K562 (cell line): ENCODE results near the gene CTRB1. TPM values are rescaled to one million over a fixed set of nuclear protein-coding genes. Genes with fewer than 3 reads are reported as not detected.
A peak's percentile ranks its signal among the peaks of the same experiment; 100 is the strongest.

Source experiments
- ATAC-seq: fragments of 200-7000 bp; cut with Tn5 transposase; 3 replicates; pipeline ENCODE4 v1.9.1; 2020; ENCODE audit warnings: moderate library complexity
- BruUV-seq: library from RNA; stranded (reverse); fragments of 400-500 nt; replicated peaks from 2 replicates; lab custom pipeline; 2021; lab: Mats Ljungman, UMichigan
- CTCF ChIA-PET: fragments of 300-600 bp; formaldehyde crosslinking; extraction: SDS; loops from one replicate; lab custom pipeline; 2021; ENCODE audit warnings: low intra/inter-chr PET ratio; lab: Yijun Ruan, JAX
- POLR2A ChIA-PET: fragments of 300-600, 350-650 bp; sonication (Branson Sonifier 250); formaldehyde crosslinking; extraction: SDS; loops from one replicate; lab custom pipeline; 2021; ENCODE audit warnings: antibody characterized with exemption, inconsistent platforms; lab: Yijun Ruan, JAX
- DNase-seq, 4 experiments: peaks; one replicate each; pipeline versions ENCODE4 v3.0.0 to v3.0.0-alpha.2; 2011 to 2018; ENCODE audit warnings: low spot score in 3 of 4, mixed read lengths in 3 of 4; ENCODE audit errors: extremely low read depth in 1 of 4
- FAIRE-seq: peaks from 2 replicates; lab custom pipeline; 2011; peaks lifted over from hg19 to GRCh38; lab: Jason Lieb, UNC
- H2AFZ ChIP-seq: 2 replicates; pipeline ENCODE4 v1.6.0; 2011; ENCODE audit warnings: low read depth, low read length, control low read depth, inconsistent platforms
- H3K27ac ChIP-seq: fragments of 200-600 bp; 3 replicates; pipeline ENCODE4 v1.8.0; 2011; ENCODE audit warnings: low read depth, mild to moderate bottlenecking, control low read depth, inconsistent platforms, low read length, moderate library complexity, mixed read lengths; ENCODE audit errors: extremely low read depth
- H3K27me3 ChIP-seq, 2 experiments: fragments of 300-600 bp in 1 of 2; 2 replicates in 1 of 2; 3 replicates in 1 of 2; pipeline versions ENCODE4 v1.6.0 to v1.8.0; 2011; ENCODE audit warnings: inconsistent platforms in 2 of 2, low read length in 2 of 2, mild to moderate bottlenecking in 1 of 2, mixed read lengths in 1 of 2, moderate library complexity in 1 of 2; ENCODE audit not compliant: control insufficient read depth in 2 of 2, insufficient read depth in 2 of 2
- H3K36me3 ChIP-seq: fragments of 300-600 bp; 3 replicates; pipeline ENCODE4 v1.8.0; 2011; ENCODE audit warnings: mild to moderate bottlenecking, low read length, inconsistent platforms; ENCODE audit not compliant: control insufficient read depth, insufficient read depth
- H3K4me1 ChIP-seq, 2 experiments: fragments of 200-600 bp in 1 of 2; replicated peaks in 1 of 2; 2 replicates in 1 of 2; 3 replicates in 1 of 2; pipeline versions ENCODE4 v1.5.1 to v1.8.0; 2011; ENCODE audit warnings: inconsistent platforms in 2 of 2, low read length in 2 of 2, mild to moderate bottlenecking in 1 of 2, mixed read lengths in 1 of 2, moderate library complexity in 1 of 2; ENCODE audit not compliant: control insufficient read depth in 2 of 2, insufficient read depth in 2 of 2
- H3K4me2 ChIP-seq: 2 replicates; pipeline ENCODE4 v1.6.1; 2011; ENCODE audit warnings: low read length, control low read depth, inconsistent platforms, mixed read lengths; ENCODE audit not compliant: insufficient read depth
- H3K4me3 ChIP-seq: fragments of 200-600 bp; sonication (generic), shearing (Covaris generic); 2 replicates; pipeline ENCODE4 v1.5.1; 2016; ENCODE audit warnings: control low read depth, inconsistent platforms
- H3K79me2 ChIP-seq: fragments of 200-600 bp; 3 replicates; pipeline ENCODE4 v1.8.0; 2011; ENCODE audit warnings: low read length, inconsistent platforms; ENCODE audit not compliant: control insufficient read depth, insufficient read depth
- H3K9ac ChIP-seq, 2 experiments: 2 replicates each; pipeline versions ENCODE4 v1.6.0 to v1.6.1; 2011; ENCODE audit warnings: low read depth in 2 of 2, low read length in 2 of 2, control low read depth in 1 of 2, inconsistent platforms in 1 of 2, mild to moderate bottlenecking in 1 of 2, mixed read lengths in 1 of 2; ENCODE audit not compliant: insufficient read depth in 1 of 2
- H3K9me1 ChIP-seq: one replicate; pipeline ENCODE4 v1.6.0; 2011; ENCODE audit warnings: inconsistent platforms, mild to moderate bottlenecking, low read length, moderate library complexity; ENCODE audit not compliant: control insufficient read depth, insufficient read depth
- H3K9me3 ChIP-seq: replicated peaks from 2 replicates; pipeline ENCODE4 v1.5.1; 2011; ENCODE audit warnings: low read depth, low read length, inconsistent platforms; ENCODE audit not compliant: control insufficient read depth, insufficient read depth
- H4K20me1 ChIP-seq: replicated peaks from 2 replicates; pipeline ENCODE4 v1.6.1; 2011; ENCODE audit warnings: low read length, inconsistent platforms, mixed read lengths; ENCODE audit not compliant: control insufficient read depth, insufficient read depth
- ARID2 ChIP-seq: fragments of 450-650 bp; IDR thresholded peaks from 2 replicates; pipeline ENCODE4 v1.6.1; 2017; ENCODE audit warnings: antibody characterized with exemption, mild to moderate bottlenecking
- ATF1 ChIP-seq, 2 experiments: fragments of 450-650 bp in 1 of 2; IDR thresholded peaks; 2 replicates each; pipeline ENCODE4 v1.6.1; 2016; ENCODE audit warnings: missing compliant biosample characterization in 1 of 2, missing genetic modification characterization in 1 of 2
- EGR1 ChIP-seq: fragments of 450-650 bp; conservative IDR thresholded peaks from 2 replicates; pipeline ENCODE4 v1.6.1; 2017; ENCODE audit warnings: mild to moderate bottlenecking
- HLTF ChIP-seq: fragments of 450-650 bp; IDR thresholded peaks from 2 replicates; pipeline ENCODE4 v1.6.1; 2016
- KLF13 ChIP-seq: fragments of 450-650 bp; IDR thresholded peaks from 2 replicates; pipeline ENCODE4 v1.6.1; 2016; ENCODE audit warnings: missing genetic modification characterization, low read depth, mild to moderate bottlenecking, missing compliant biosample characterization, moderate library complexity, borderline replicate concordance
- MED1 ChIP-seq: sonication (generic); formaldehyde crosslinking; IDR thresholded peaks from 2 replicates; pipeline ENCODE4 v1.8.1; 2023; ENCODE audit warnings: missing genetic modification reagents, borderline replicate concordance
- MYBL2 ChIP-seq, 2 experiments: fragments of 450-650 bp in 1 of 2; sonication (generic) in 1 of 2; formaldehyde crosslinking in 1 of 2; IDR thresholded peaks; 2 replicates each; pipeline versions ENCODE4 v1.6.1 to v1.8.1; 2017 to 2022; ENCODE audit warnings: borderline replicate concordance in 1 of 2, inconsistent platforms in 1 of 2, low read depth in 1 of 2, mild to moderate bottlenecking in 1 of 2, missing genetic modification reagents in 1 of 2, moderate library complexity in 1 of 2
- PTRF ChIP-seq: fragments of 450-650 bp; IDR thresholded peaks from 2 replicates; pipeline ENCODE4 v1.6.1; 2016; ENCODE audit warnings: mild to moderate bottlenecking, missing genetic modification characterization, missing compliant biosample characterization
- RBM14 ChIP-seq: fragments of 200-400 bp; formaldehyde crosslinking; IDR thresholded peaks from 2 replicates; pipeline ENCODE4 v1.6.1; 2018; ENCODE audit warnings: low read depth, mild to moderate bottlenecking, low read length, moderate library complexity, borderline replicate concordance; ENCODE audit not compliant: insufficient read depth
- ZNF316 ChIP-seq: fragments of 450-650 bp; IDR thresholded peaks from 2 replicates; pipeline ENCODE4 v1.6.1; 2016
- WGBS: fragments of 100-300 bp; shearing (Covaris generic); methylation state at CpG from one replicate; pipeline ENCODE4 v1.1.6; 2016; ENCODE audit warnings: low coverage, mixed read lengths; ENCODE audit not compliant: insufficient coverage; ENCODE audit errors: missing lambda C conversion rate; 5-methylcytosine and 5-hydroxymethylcytosine counted together
- in situ Hi-C: fragments of 300-500 bp; cut with MboI; formaldehyde crosslinking; loops from 4 replicates; pipeline ENCODE4 v1.15.0; 2018; ENCODE audit warnings: inconsistent platforms, mixed read lengths
- intact Hi-C: fragments of 100-400 bp; cut with micrococcal nuclease; formaldehyde crosslinking; loops from 2 replicates; pipeline ENCODE4 v1.14.2; 2022
- polyA plus RNA-seq, 8 experiments: library from polyadenylated mRNA; depleted of rRNA in 4 of 8; stranded (reverse) in 5 of 8; unstranded in 3 of 8; fragments of >200 nt; fragmentation: Nextera tagmentation in 2 of 8; fragmentation: Illumina TruSeq in 1 of 8; extraction: Ambion mirVana in 2 of 8; extraction: Trizol in 1 of 8; gene quantifications; 2 replicates each; pipeline versions ENCODE4 v1.2.1 to v1.2.3, GENCODE V29; 2011 to 2014; ENCODE audit warnings: inconsistent platforms in 1 of 8, missing spikeins in 1 of 8
- total RNA-seq, 7 experiments: library from RNA; depleted of rRNA in 6 of 7; stranded (reverse); fragments of >200 nt in 6 of 7; fragmentation: Illumina TruSeq in 2 of 7; extraction: Trizol in 2 of 7; gene quantifications; 2 replicates each; pipeline versions ENCODE4 v1.2.1 to v1.2.3, GENCODE V29; 2011 to 2021; ENCODE audit warnings: low replicate concordance in 1 of 7
- TF ChIP-seq, protein P1 (sequence below), 2 experiments: fragments of 450-650 bp in 1 of 2; sonication (generic) in 1 of 2; formaldehyde crosslinking in 1 of 2; IDR thresholded peaks in 1 of 2; conservative IDR thresholded peaks in 1 of 2; 2 replicates each; pipeline versions ENCODE4 v1.6.1 to v1.8.1; 2016 to 2023; ENCODE audit warnings: mild to moderate bottlenecking in 2 of 2, moderate library complexity in 2 of 2, inconsistent platforms in 1 of 2, missing genetic modification reagents in 1 of 2
- TF ChIP-seq, protein P2 (sequence below): fragments of 250-450 bp; sonication (Bioruptor Pico); IDR thresholded peaks from 2 replicates; pipeline ENCODE4 v1.8.0; 2021; ENCODE audit warnings: moderate library complexity, mild to moderate bottlenecking, inconsistent platforms
- TF ChIP-seq, protein P3 (sequence below), 3 experiments: fragments of 200-800 bp in 1 of 3; fragments of 250-450 bp in 1 of 3; fragments of 450-650 bp in 1 of 3; sonication (Bioruptor Pico) in 1 of 3; sonication (Bioruptor generic) in 1 of 3; formaldehyde crosslinking in 1 of 3; IDR thresholded peaks; 2 replicates each; pipeline versions ENCODE4 v1.6.1 to v1.8.0; 2016 to 2022; ENCODE audit warnings: mild to moderate bottlenecking in 2 of 3, missing genetic modification characterization in 2 of 3, missing compliant biosample characterization in 1 of 3, moderate library complexity in 1 of 3

The CTRB1 gene
- total and polyA plus RNA-seq, 9 of the 15 experiments (the other 6 are each of a cell fraction or from before 2014, with no cell fraction given): 2.3 TPM; not detected in 8

DNA sequence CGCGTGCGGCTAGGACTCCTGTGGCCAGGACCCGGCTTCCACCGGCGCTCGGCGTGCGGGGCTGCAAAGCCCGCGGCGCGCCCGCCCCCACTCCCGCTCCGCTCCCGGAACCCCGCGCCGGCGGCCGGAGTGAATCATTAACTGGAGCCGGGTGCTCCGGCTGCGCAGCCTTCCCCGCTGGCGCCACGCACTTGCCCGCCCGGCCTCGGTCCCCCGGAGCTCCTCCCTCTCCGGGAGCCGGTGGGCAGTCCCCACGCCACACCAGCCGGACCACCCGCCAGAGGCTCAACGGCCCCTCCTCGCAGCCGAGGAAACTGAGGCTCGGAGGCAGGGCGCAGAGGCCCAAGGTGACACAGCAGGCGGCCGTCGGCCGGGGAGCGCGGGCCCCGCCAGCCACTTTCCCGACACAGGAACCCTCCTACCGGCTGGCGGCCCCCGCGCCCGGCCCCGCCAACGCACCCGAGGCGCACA, 32.1 kb downstream of the CTRB1 start:
- H3K9me1 ChIP-seq: no peaks in the 10 kb centered on the region
- ATAC-seq (peak; percentile 59), FAIRE-seq (no peak), DNase-seq (peak; percentile 51 to 80 (median 78))
- intact Hi-C loops: loop anchor here (5.0 kb wide), 2 partner anchors 71 to 136 kb away; no protein-coding TSS in a partner anchor
- H2AFZ ChIP-seq: peak overlapping the region; percentile 82
- ChIA-PET CTCF (interaction anchor here (0.7 to 1.1 kb wide), 2 partner anchors 135 to 152 kb away, joined by 3 to 5 read pairs; no protein-coding TSS in a partner anchor), POLR2A (interaction anchor here (0.5 to 0.9 kb wide), 5 partner anchors 11 to 278 kb away, joined by 3 to 4 read pairs (median 3); no protein-coding TSS in a partner anchor)
- in situ Hi-C loops: no loop called here
- no peaks in the 10 kb centered on the region for H3K9me3 ChIP-seq
- H3K4me3 ChIP-seq: peak overlapping the region; percentile 84
- H3K36me3 ChIP-seq: no peaks in the 10 kb centered on the region
- under 1% methylated on average over 24 of the region's 59 CpGs for WGBS
- H3K4me2 ChIP-seq: peak overlapping the region; percentile 81
- peaks cover 29% of the 10 kb centered on the region for H3K79me2 ChIP-seq
- H3K4me1 ChIP-seq: peaks cover 6 to 74% of the 10 kb centered on the region in 2 experiments; a peak in 3 of 5 replicates
- no TSS peak for BruUV-seq
- no peaks in the 10 kb centered on the region for H3K27me3 ChIP-seq
- peak overlapping the region; percentile 70 to 96 for H3K9ac ChIP-seq
- peaks cover 37% of the 10 kb centered on the region for H4K20me1 ChIP-seq
- peak overlapping the region; percentile 82; the same call in 2 of the 3 replicates for H3K27ac ChIP-seq
- TF ChIP-seq RBM14 (no peak), KLF13 (tag) (no peak), MED1 (CRISPR knock-in tag) (no peak), PTRF (tag) (no peak), ZNF316 (no peak), ARID2 (no peak), EGR1 (no peak), ATF1 (CRISPR knock-in tag; IDR thresholded peaks at IDR 0.05) (no peak), ATF1 (tag; IDR thresholded peaks at IDR 0.05) (0 out of 2 replicates have a peak, but pooled peaks have one; percentile 18), HLTF (no peak), MYBL2 (IDR thresholded peaks at IDR 0.05; ENCODE audit: low read depth) (no peak), MYBL2 (CRISPR knock-in tag; IDR thresholded peaks at IDR 0.05; ENCODE audit: borderline replicate concordance) (no peak)
- TF ChIP-seq, protein P1, sequence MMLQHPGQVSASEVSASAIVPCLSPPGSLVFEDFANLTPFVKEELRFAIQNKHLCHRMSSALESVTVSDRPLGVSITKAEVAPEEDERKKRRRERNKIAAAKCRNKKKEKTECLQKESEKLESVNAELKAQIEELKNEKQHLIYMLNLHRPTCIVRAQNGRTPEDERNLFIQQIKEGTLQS (IDR thresholded peaks at IDR 0.05): no peak
- TF ChIP-seq, protein P1 (CRISPR knock-in tag; conservative IDR thresholded peaks at IDR 0.05): no peak
- TF ChIP-seq, protein P2, sequence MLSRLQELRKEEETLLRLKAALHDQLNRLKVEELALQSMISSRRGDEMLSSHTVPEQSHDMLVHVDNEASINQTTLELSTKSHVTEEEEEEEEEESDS (CRISPR knock-in tag): no peak
- TF ChIP-seq, protein P3, sequence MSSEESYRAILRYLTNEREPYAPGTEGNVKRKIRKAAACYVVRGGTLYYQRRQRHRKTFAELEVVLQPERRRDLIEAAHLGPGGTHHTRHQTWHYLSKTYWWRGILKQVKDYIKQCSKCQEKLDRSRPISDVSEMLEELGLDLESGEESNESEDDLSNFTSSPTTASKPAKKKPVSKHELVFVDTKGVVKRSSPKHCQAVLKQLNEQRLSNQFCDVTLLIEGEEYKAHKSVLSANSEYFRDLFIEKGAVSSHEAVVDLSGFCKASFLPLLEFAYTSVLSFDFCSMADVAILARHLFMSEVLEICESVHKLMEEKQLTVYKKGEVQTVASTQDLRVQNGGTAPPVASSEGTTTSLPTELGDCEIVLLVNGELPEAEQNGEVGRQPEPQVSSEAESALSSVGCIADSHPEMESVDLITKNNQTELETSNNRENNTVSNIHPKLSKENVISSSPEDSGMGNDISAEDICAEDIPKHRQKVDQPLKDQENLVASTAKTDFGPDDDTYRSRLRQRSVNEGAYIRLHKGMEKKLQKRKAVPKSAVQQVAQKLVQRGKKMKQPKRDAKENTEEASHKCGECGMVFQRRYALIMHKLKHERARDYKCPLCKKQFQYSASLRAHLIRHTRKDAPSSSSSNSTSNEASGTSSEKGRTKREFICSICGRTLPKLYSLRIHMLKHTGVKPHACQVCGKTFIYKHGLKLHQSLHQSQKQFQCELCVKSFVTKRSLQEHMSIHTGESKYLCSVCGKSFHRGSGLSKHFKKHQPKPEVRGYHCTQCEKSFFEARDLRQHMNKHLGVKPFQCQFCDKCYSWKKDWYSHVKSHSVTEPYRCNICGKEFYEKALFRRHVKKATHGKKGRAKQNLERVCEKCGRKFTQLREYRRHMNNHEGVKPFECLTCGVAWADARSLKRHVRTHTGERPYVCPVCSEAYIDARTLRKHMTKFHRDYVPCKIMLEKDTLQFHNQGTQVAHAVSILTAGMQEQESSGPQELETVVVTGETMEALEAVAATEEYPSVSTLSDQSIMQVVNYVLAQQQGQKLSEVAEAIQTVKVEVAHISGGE (CRISPR knock-in tag; IDR thresholded peaks at IDR 0.05): 0 out of 6 replicates have a peak, but pooled peaks of 1 of the 3 experiments have one; percentile 13
